Measurements from ENCODE around the gene RDH12.
A peak's percentile ranks its signal among the peaks of the same experiment; 100 is the strongest.

The RDH12 gene

GRCh38 chr14:67665868-67666267 is 35.8 kb upstream of the RDH12 start:
- peaks cover 91% of the 10 kb centered on the region for H3K79me2 ChIP-seq (ENCODE audit: insufficient read depth, low read length)
- 0 out of 2 replicates have a peak, but pooled peaks cover 3% of the 10 kb centered on the region for H3F3A ChIP-seq (ENCODE audit: insufficient read depth)
- no peak overlapping the region for H3K27ac ChIP-seq (ENCODE audit: low read depth, low read length)

GRCh38 chr14:67666750-67667449 is 34.8 kb upstream of the RDH12 start:
- no peak overlapping the region for H3K27ac ChIP-seq (ENCODE audit: low read depth, low read length)
- peaks cover 95% of the 10 kb centered on the region for H3K79me2 ChIP-seq (ENCODE audit: insufficient read depth, low read length)
- H3K9me3 ChIP-seq (ENCODE audit: insufficient read depth, low read length) = no peaks in the 10 kb centered on the region
- no peak overlapping the region for H3K4me3 ChIP-seq (ENCODE audit: insufficient read depth, low read length, poor library complexity, severe bottlenecking)
- no peak overlapping the region for H3K9ac ChIP-seq (ENCODE audit: low read length)
- peak overlapping the region; percentile 3 for H3K4me2 ChIP-seq (ENCODE audit: low read depth, low read length, poor library complexity, severe bottlenecking)
- H4K20me1 ChIP-seq (ENCODE audit: low read depth, low read length) = no peaks in the 10 kb centered on the region
- H3K9me2 ChIP-seq (replicated peaks; ENCODE audit: insufficient read depth, low read length) = no peaks in the 10 kb centered on the region
- 0 out of 2 replicates have a peak, but pooled peaks cover 3% of the 10 kb centered on the region for H3F3A ChIP-seq (ENCODE audit: insufficient read depth)
- no peak overlapping the region for H2AFZ ChIP-seq (ENCODE audit: low read depth, low read length, severe bottlenecking)
- H3K27me3 ChIP-seq (ENCODE audit: low read length) = no peaks in the 10 kb centered on the region
- no peaks in the 10 kb centered on the region for H3K36me3 ChIP-seq (ENCODE audit: low read length)
- TF ChIP-seq EZH2phosphoT487 (conservative IDR thresholded peaks at IDR 0.05; ENCODE audit: low read length) = no peak
- TF ChIP-seq CTCF (IDR thresholded peaks at IDR 0.05; ENCODE audit: insufficient read depth, low read length, poor library complexity, severe bottlenecking) = peak; percentile 53

More at GRCh38 chr14:67665868-67666267, 35.8 kb upstream of the RDH12 start:
- no peak overlapping the region for H2AFZ ChIP-seq (ENCODE audit: low read depth, low read length, severe bottlenecking)
- H4K20me1 ChIP-seq (ENCODE audit: low read depth, low read length) = no peaks in the 10 kb centered on the region
- no peak for TF ChIP-seq EZH2phosphoT487 (conservative IDR thresholded peaks at IDR 0.05; ENCODE audit: low read length)
- no peak for TF ChIP-seq CTCF (IDR thresholded peaks at IDR 0.05; ENCODE audit: insufficient read depth, low read length, poor library complexity, severe bottlenecking)
- H3K9ac ChIP-seq (ENCODE audit: low read length) = no peak overlapping the region
- no peaks in the 10 kb centered on the region for H3K27me3 ChIP-seq (ENCODE audit: low read length)
- H3K9me3 ChIP-seq (ENCODE audit: insufficient read depth, low read length) = no peaks in the 10 kb centered on the region
- no peaks in the 10 kb centered on the region for H3K36me3 ChIP-seq (ENCODE audit: low read length)
- H3K4me2 ChIP-seq (ENCODE audit: low read depth, low read length, poor library complexity, severe bottlenecking) = no peak overlapping the region
- H3K4me3 ChIP-seq (ENCODE audit: insufficient read depth, low read length, poor library complexity, severe bottlenecking) = no peak overlapping the region
- no peaks in the 10 kb centered on the region for H3K9me2 ChIP-seq (replicated peaks; ENCODE audit: insufficient read depth, low read length)

- no peak overlapping the region for H3K9ac ChIP-seq (ENCODE audit: low read length)
- H3F3A ChIP-seq (ENCODE audit: insufficient read depth) = 0 out of 2 replicates have a peak, but pooled peaks cover 3% of the 10 kb centered on the region
- H2AFZ ChIP-seq (ENCODE audit: low read depth, low read length, severe bottlenecking) = no peak overlapping the region
- peaks cover 3% of the 10 kb centered on the region; the same call in 1 of the 2 replicates for H4K20me1 ChIP-seq (ENCODE audit: low read depth, low read length)
- peaks cover 98% of the 10 kb centered on the region for H3K79me2 ChIP-seq (ENCODE audit: insufficient read depth, low read length)
- no peak overlapping the region for H3K4me3 ChIP-seq (ENCODE audit: insufficient read depth, low read length, poor library complexity, severe bottlenecking)
- no peak for TF ChIP-seq CTCF (IDR thresholded peaks at IDR 0.05; ENCODE audit: insufficient read depth, low read length, poor library complexity, severe bottlenecking)
- TF ChIP-seq EZH2phosphoT487 (conservative IDR thresholded peaks at IDR 0.05; ENCODE audit: low read length) = no peak
- no peak overlapping the region for H3K27ac ChIP-seq (ENCODE audit: low read depth, low read length)
- H3K9me2 ChIP-seq (replicated peaks; ENCODE audit: insufficient read depth, low read length) = no peaks in the 10 kb centered on the region
- H3K27me3 ChIP-seq (ENCODE audit: low read length) = no peaks in the 10 kb centered on the region
- no peaks in the 10 kb centered on the region for H3K9me3 ChIP-seq (ENCODE audit: insufficient read depth, low read length)
- no peak overlapping the region for H3K4me2 ChIP-seq (ENCODE audit: low read depth, low read length, poor library complexity, severe bottlenecking)
- no peaks in the 10 kb centered on the region for H3K36me3 ChIP-seq (ENCODE audit: low read length)
Measured at GRCh38 chr14:67668559-67668958, 33.1 kb upstream of the RDH12 start.

Data from SU-DHL-6 (cell line).